ENCODE results near the gene ATP9A. TPM values are rescaled to one million over a fixed set of nuclear protein-coding genes. Genes with fewer than 3 reads are reported as not detected.

ATP9A gene
- total RNA-seq, 1 experiment from 2014 or later = 16.8 TPM

GRCh38 chr20:51622004-51622874 is 146.0 kb downstream of the ATP9A start:
- Histone ChIP-seq H3K9me2 (ENCODE audit: insufficient read depth) (no peaks in the 10 kb centered on the region), H2AFZ (ENCODE audit: low read depth, low read length, poor library complexity, severe bottlenecking) (no peak overlapping the region), H3K9ac (ENCODE audit: low read length) (no peak overlapping the region), H3K4me3 (replicated peaks in 1 of 2; ENCODE audit: low read depth in 1 of 2, low read length in 2 of 2) (no peak overlapping the region), H3K4me1 (ENCODE audit: control insufficient read depth in 1 of 2, insufficient read depth in 2 of 2, low read length in 2 of 2) (peaks cover 3 to 14% of the 10 kb centered on the region in 2 experiments; a peak in 3 of 4 replicates), H3K27ac (ENCODE audit: low read depth, low read length) (no peak overlapping the region), H3K79me2 (ENCODE audit: insufficient read depth, low read length) (no peaks in the 10 kb centered on the region), H3K36me3 (ENCODE audit: control insufficient read depth in 1 of 2, insufficient read depth in 2 of 2, low read length in 2 of 2) (no peaks in the 10 kb centered on the region), H3K4me2 (ENCODE audit: low read length) (no peak overlapping the region), H3K27me3 (ENCODE audit: insufficient read depth, low read length) (no peaks in the 10 kb centered on the region), H3K9me3 (ENCODE audit: control insufficient read depth in 1 of 2, insufficient read depth in 1 of 2, low read depth in 1 of 2, low read length in 2 of 2) (no peaks in the 10 kb centered on the region), H4K20me1 (ENCODE audit: insufficient read depth) (no peaks in the 10 kb centered on the region)
- intact Hi-C loops (cut with micrococcal nuclease) = no loop called here
- ChIA-PET CTCF (interaction anchor here (0.9 kb wide), 1 partner anchor 641 kb away, joined by 4 read pairs; no protein-coding TSS in a partner anchor), POLR2A (no interaction called here), RAD21 (ENCODE audit: low non-redundant PET in 1 of 2, low total read pairs in 2 of 2, uncharacterized antibody in 2 of 2, unreplicated experiment in 2 of 2) (interaction anchor here in 1 of 2 experiments (0.6 to 0.8 kb wide), 2 partner anchors 40 to 635 kb away, joined by 3 to 4 read pairs; no protein-coding TSS in a partner anchor)
- DNase-seq (ENCODE audit: low read depth, low spot score) (no peak), ATAC-seq (no peak)
- no TSS peak for BruUV-seq (replicated peaks)
- TF ChIP-seq EGR1 (IDR thresholded peaks at IDR 0.05; ENCODE audit: low read depth) (no peak), ZFX (IDR thresholded peaks at IDR 0.05) (no peak), ELF1 (IDR thresholded peaks at IDR 0.05; ENCODE audit: borderline replicate concordance, low read depth) (no peak), SIN3A (IDR thresholded peaks at IDR 0.05; ENCODE audit: low read depth) (no peak), TCF7L2 (IDR thresholded peaks at IDR 0.05; ENCODE audit: borderline replicate concordance, extremely low read depth, insufficient read depth, insufficient read length) (no peak), ATF3 (IDR thresholded peaks at IDR 0.05) (no peak), YY1 (IDR thresholded peaks at IDR 0.05; ENCODE audit: extremely low read depth, insufficient replicate concordance, low read depth, low read length) (no peak), EZH2 (IDR thresholded peaks at IDR 0.05) (no peak), REST (IDR thresholded peaks at IDR 0.05; ENCODE audit: low read depth) (no peak), CBX3 (IDR thresholded peaks at IDR 0.05; ENCODE audit: low read depth) (no peak), EZH2phosphoT487 (IDR thresholded peaks at IDR 0.05; ENCODE audit: borderline replicate concordance) (no peak), SP1 (IDR thresholded peaks at IDR 0.05; ENCODE audit: low read depth) (no peak), CTCF (IDR thresholded peaks at IDR 0.05 in 2 of 3, conservative IDR thresholded peaks at IDR 0.05 in 1 of 3; ENCODE audit: borderline replicate concordance in 1 of 3, insufficient read depth in 1 of 3, low read depth in 2 of 3, low read length in 2 of 3) (no peak), ZNF274 (IDR thresholded peaks at IDR 0.05; ENCODE audit: low read depth, low read length) (no peak), SRF (IDR thresholded peaks at IDR 0.05; ENCODE audit: low read depth) (no peak)

All from HCT116 (cell line).